NT2/D1 (cell line): ENCODE measurements around the gene PFDN1.

Source experiments
- DNase-seq: peaks from one replicate; pipeline ENCODE4 v3.0.0-alpha.2; 2011; ENCODE audit warnings: low read depth, low spot score
- H3K27me3 ChIP-seq: 2 replicates; pipeline ENCODE4 v1.6.0; 2011; ENCODE audit warnings: mild to moderate bottlenecking; ENCODE audit not compliant: insufficient read length, insufficient read depth
- H3K36me3 ChIP-seq: 2 replicates; pipeline ENCODE4 v1.6.1; 2011; ENCODE audit warnings: mild to moderate bottlenecking, low read length, mixed read lengths; ENCODE audit not compliant: insufficient read depth, insufficient read length
- H3K4me1 ChIP-seq: 2 replicates; pipeline ENCODE4 v1.5.1; 2011; ENCODE audit not compliant: insufficient read depth, insufficient read length
- H3K4me3 ChIP-seq: 2 replicates; pipeline ENCODE4 v1.5.1; 2011; ENCODE audit warnings: low read depth; ENCODE audit not compliant: insufficient read length
- H3K9ac ChIP-seq: 2 replicates; pipeline ENCODE4 v1.6.0; 2011; ENCODE audit warnings: low read depth; ENCODE audit not compliant: insufficient read length
- H3K9me3 ChIP-seq: 2 replicates; pipeline ENCODE4 v1.5.1; 2011; ENCODE audit warnings: mild to moderate bottlenecking, low read length; ENCODE audit not compliant: insufficient read depth
- SUZ12 ChIP-seq: IDR thresholded peaks from 2 replicates; pipeline ENCODE4 v1.6.1; 2011; ENCODE audit not compliant: insufficient read length, insufficient read depth; ENCODE audit errors: extremely low read depth
- YY1 ChIP-seq: IDR thresholded peaks from 2 replicates; pipeline ENCODE4 v1.6.1; 2011; ENCODE audit not compliant: insufficient read length, insufficient read depth
- ZNF274 ChIP-seq: IDR thresholded peaks from 2 replicates; pipeline ENCODE4 v1.6.1; 2011; ENCODE audit warnings: mild to moderate bottlenecking, low read depth, low read length

PFDN1 gene

DNA sequence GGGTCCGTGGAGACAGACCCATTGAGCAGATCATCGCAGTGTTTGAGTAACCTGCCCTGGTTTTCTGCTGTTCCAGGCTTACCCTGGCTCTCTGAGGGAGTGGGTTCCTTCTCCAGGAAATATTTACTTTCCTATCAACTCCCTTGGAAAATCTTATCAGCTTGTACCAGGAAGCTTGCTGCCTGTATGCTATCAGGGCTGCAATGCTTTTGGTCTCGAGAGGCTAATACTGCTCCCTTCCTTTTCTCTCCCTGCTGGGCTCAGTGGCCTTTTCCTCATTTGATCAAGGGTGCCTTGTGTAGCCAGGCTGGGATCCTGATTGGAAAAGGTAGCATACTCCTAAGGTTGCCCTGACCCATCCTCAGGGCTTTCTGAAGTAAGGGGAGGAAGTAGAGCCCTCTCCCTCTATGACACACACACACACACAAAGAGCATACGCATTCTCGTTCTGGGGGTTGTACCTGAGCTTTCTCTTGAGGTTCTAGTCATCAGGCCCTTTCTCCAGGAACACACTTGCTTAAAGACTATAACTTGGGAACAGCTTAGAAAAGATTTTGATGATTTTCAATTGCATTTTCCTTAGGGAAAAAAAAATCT, 86.3 kb downstream of the PFDN1 start:
- DNase-seq: no peak
- Histone ChIP-seq H3K36me3 (no peaks in the 10 kb centered on the region), H3K27me3 (no peaks in the 10 kb centered on the region), H3K9ac (no peak overlapping the region), H3K4me3 (no peak overlapping the region), H3K9me3 (no peaks in the 10 kb centered on the region), H3K4me1 (peaks cover 7% of the 10 kb centered on the region)
- TF ChIP-seq ZNF274 (no peak), YY1 (no peak), SUZ12 (no peak)

DNA sequence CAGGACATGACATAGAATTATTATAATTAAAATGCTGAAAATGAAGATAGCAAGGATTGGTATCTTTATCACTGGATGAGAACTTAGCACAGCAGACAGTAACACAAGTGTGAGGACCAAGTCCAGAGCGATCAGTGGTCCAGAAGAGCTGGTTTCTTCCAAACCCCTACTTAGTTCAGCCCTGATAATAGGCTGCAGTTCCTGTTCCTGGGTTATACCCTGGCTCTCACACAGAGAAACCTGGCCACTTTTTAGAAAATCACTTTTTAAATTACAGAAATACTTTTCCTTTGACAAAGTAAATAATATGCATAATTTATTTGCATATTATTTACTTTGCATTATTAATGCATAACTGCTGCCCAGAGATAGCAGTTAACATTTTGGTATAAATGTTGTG, 87.6 kb downstream of the PFDN1 start:
- no peak overlapping the region for H3K9ac ChIP-seq
- TF ChIP-seq YY1 (no peak), SUZ12 (no peak), ZNF274 (no peak)
- H3K4me1 ChIP-seq: peaks cover 7% of the 10 kb centered on the region
- no peak for DNase-seq
- no peak overlapping the region for H3K4me3 ChIP-seq
- H3K27me3 ChIP-seq: no peaks in the 10 kb centered on the region
- no peaks in the 10 kb centered on the region for H3K9me3 ChIP-seq
- H3K36me3 ChIP-seq: no peaks in the 10 kb centered on the region

DNA sequence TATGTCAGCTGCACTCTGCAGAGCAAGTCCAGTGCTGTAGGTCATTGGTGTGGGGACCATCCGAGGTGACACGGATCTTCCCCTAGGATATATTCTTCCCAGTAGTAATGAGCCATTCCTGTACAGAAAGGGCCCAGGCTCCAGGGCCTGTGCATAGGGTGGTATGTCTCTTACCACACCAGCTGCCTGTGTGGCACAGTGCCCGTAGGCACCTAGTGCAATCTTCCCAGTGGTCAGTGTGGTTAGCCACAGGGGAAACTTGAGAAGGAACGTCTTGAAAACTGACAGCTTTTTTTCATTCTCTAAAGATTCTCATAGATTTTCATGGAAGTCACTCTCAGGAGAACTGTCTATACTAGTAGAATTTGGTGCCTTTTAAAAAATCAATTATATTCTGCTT, 88.1 kb downstream of the PFDN1 start:
- peaks cover 7% of the 10 kb centered on the region for H3K4me1 ChIP-seq
- no peak for TF ChIP-seq SUZ12
- H3K4me3 ChIP-seq: no peak overlapping the region
- DNase-seq: no peak
- H3K27me3 ChIP-seq: no peaks in the 10 kb centered on the region
- no peaks in the 10 kb centered on the region for H3K36me3 ChIP-seq
- H3K9ac ChIP-seq: no peak overlapping the region
- H3K9me3 ChIP-seq: no peaks in the 10 kb centered on the region

DNA sequence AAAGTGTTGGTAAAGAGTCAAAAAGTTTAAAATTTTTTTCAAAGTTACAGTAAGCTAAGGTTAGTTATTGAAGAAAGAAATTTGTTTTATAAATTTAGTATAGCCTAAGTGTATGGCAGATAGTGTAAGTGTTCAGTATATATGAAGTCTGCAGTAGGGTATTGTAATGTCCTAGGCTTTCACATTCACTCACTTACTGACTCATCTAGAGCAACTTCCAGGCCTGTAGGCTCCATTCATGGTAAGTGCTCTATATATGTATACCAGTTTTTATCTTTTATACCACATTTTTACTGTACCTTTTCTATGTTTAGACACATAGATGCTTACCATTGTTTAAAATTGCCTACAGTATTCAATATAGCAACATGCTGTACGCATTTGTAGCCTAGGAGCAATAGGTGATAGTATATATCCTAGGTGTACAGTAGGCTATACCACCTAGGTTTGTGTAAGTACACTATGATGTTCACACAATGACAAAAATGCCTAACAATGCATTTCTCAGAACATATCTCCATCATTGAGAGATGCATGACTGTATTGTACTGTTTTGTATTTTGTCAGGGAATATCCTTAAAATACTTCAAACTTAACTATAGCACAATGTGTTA, 89.4 kb downstream of the PFDN1 start:
- Histone ChIP-seq H3K4me1 (peaks cover 3% of the 10 kb centered on the region), H3K9me3 (no peaks in the 10 kb centered on the region), H3K4me3 (no peak overlapping the region), H3K27me3 (no peaks in the 10 kb centered on the region), H3K36me3 (no peaks in the 10 kb centered on the region), H3K9ac (no peak overlapping the region)
- TF ChIP-seq ZNF274 (no peak), YY1 (no peak), SUZ12 (no peak)
- no peak for DNase-seq

DNA sequence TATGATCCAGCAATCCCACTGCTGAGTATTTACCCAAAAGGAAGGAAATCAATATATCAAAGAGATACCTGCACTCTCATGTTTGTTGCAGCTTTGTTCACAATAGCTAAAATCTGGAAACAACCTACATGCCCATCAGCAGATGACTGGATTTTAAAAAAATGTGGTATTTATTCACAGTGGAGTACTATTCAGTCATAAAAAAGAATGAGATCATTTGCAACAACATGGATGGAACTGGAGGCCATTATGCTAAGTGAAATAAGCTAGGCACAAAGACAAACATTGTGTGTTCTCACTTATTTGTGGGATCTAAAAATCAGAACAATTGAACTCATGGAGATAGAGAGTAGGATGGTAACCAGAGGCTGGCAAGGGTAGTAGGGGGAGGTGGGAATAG, 94.8 kb downstream of the PFDN1 start:
- H3K27me3 ChIP-seq: no peaks in the 10 kb centered on the region
- TF ChIP-seq SUZ12 (no peak), YY1 (no peak), ZNF274 (no peak)
- DNase-seq: no peak

DNA sequence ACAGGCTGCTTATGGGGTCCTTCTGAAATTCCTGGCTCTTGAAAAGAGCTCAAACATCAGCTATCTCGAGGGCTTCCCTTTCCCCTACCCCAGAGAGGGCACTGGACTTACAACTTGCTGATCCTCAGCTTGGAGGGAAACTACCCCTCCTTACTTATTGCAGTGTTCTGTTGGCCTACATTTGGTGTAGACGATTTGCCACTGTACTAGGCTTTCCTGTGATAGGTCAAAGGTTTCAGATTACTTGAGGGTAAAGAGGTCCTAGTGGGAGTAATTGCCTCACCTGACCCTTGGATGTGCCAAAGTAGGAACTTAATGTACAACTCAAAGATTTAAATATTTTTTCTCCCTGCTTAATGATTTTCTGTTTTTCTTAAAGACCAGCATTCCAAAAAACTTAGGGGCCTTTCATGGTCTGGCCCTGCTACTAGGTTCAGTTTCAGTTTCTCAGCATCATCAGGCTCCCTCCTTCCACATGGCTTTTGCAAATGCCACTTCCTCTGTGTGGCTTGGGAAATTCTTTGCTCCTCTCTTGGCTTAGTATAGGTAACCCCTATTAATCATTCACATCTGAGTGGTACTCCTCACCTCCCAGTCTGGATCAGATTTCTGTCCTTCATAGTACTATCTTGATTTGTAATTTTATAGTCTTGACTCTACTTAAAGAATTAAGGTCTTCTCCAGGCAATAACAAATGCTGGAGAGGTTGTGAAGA, 95.5 kb downstream of the PFDN1 start:
- no peak overlapping the region for H3K9ac ChIP-seq
- DNase-seq: no peak
- no peaks in the 10 kb centered on the region for H3K27me3 ChIP-seq
- no peaks in the 10 kb centered on the region for H3K4me1 ChIP-seq
- no peaks in the 10 kb centered on the region for H3K9me3 ChIP-seq
- TF ChIP-seq YY1 (no peak), ZNF274 (no peak), SUZ12 (no peak)
- H3K4me3 ChIP-seq: no peak overlapping the region
- H3K36me3 ChIP-seq: no peaks in the 10 kb centered on the region

More for the DNA sequence above, 94.8 kb downstream of the PFDN1 start:
- no peaks in the 10 kb centered on the region for H3K36me3 ChIP-seq
- H3K4me3 ChIP-seq: no peak overlapping the region
- no peaks in the 10 kb centered on the region for H3K4me1 ChIP-seq
- H3K9me3 ChIP-seq: no peaks in the 10 kb centered on the region
- no peak overlapping the region for H3K9ac ChIP-seq

DNA sequence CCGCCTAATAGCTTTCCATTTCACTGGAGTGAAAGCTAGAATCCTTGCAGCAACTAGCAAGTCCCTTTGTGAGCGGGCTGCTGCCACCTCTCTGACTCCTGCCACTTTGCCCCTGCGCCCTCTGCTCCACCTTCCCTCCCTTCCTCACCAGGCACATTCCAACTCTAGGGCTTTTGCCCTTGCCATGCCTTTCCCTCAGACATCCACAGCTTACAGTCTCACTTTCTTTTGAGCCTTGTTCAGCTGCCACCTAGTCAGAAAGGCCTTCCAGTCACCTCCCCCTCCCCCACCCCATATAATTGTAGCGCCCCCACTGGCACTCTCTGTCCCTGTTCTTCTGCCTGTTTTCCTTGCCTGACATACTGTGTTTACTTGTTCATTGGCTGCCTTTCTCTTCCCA, 96.9 kb downstream of the PFDN1 start:
- no peaks in the 10 kb centered on the region for H3K27me3 ChIP-seq
- no peak for DNase-seq

More for the DNA sequence above, 96.9 kb downstream of the PFDN1 start:
- Histone ChIP-seq H3K36me3 (no peaks in the 10 kb centered on the region), H3K9me3 (no peaks in the 10 kb centered on the region), H3K4me1 (no peaks in the 10 kb centered on the region), H3K9ac (no peak overlapping the region), H3K4me3 (no peak overlapping the region)
- no peak for TF ChIP-seq SUZ12
- no peak for TF ChIP-seq ZNF274
- TF ChIP-seq YY1: no peak
